HEK293 (cell line): Measurements from ENCODE around the gene GNG4.

Experiments used
- FEZF1 ChIP-seq: fragments of 450-650 bp; formaldehyde crosslinking; IDR thresholded peaks from 2 replicates; pipeline ENCODE4 v1.5.1; 2016; ENCODE audit warnings: missing biosample characterization, missing genetic modification characterization
- HOXC10 ChIP-seq: sonication (generic); formaldehyde crosslinking; IDR thresholded peaks from 2 replicates; pipeline ENCODE4 v1.8.1; 2023; ENCODE audit warnings: mild to moderate bottlenecking, missing genetic modification reagents
- HOXD13 ChIP-seq: sonication (generic); formaldehyde crosslinking; IDR thresholded peaks from 2 replicates; pipeline ENCODE4 v1.8.0; 2022; ENCODE audit warnings: missing genetic modification reagents, borderline replicate concordance
- OSR2 ChIP-seq: fragments of 450-650 bp; formaldehyde crosslinking; IDR thresholded peaks from 2 replicates; pipeline ENCODE4 v1.5.1; 2016; ENCODE audit warnings: missing biosample characterization, missing genetic modification characterization
- PRDM6 ChIP-seq: fragments of 450-650 bp; formaldehyde crosslinking; IDR thresholded peaks from 2 replicates; pipeline ENCODE4 v1.5.1; 2017; ENCODE audit warnings: missing biosample characterization, missing genetic modification characterization
- SP2 ChIP-seq: fragments of 450-650 bp; formaldehyde crosslinking; IDR thresholded peaks from 2 replicates; pipeline ENCODE4 v1.5.1; 2016; ENCODE audit warnings: missing biosample characterization, missing genetic modification characterization
- YY1 ChIP-seq: fragments of 450-650 bp; formaldehyde crosslinking; IDR thresholded peaks from 2 replicates; pipeline ENCODE4 v1.5.1; 2018; ENCODE audit warnings: missing biosample characterization, missing genetic modification characterization
- YY2 ChIP-seq: fragments of 450-650 bp; formaldehyde crosslinking; IDR thresholded peaks from 2 replicates; pipeline ENCODE4 v1.5.1; 2016; ENCODE audit warnings: missing biosample characterization, missing genetic modification characterization
- ZBTB49 ChIP-seq: fragments of 450-650 bp; formaldehyde crosslinking; IDR thresholded peaks from 2 replicates; pipeline ENCODE4 v1.5.1; 2016; ENCODE audit warnings: missing biosample characterization, missing genetic modification characterization, low read depth
- ZNF174 ChIP-seq: fragments of 450-650 bp; formaldehyde crosslinking; IDR thresholded peaks from 2 replicates; pipeline ENCODE4 v1.5.0; 2017; ENCODE audit warnings: missing biosample characterization, mild to moderate bottlenecking, missing genetic modification characterization
- ZNF211 ChIP-seq: fragments of 450-650 bp; formaldehyde crosslinking; IDR thresholded peaks from 2 replicates; pipeline ENCODE4 v1.5.1; 2016; ENCODE audit warnings: low read depth, missing biosample characterization, missing genetic modification characterization
- ZNF26 ChIP-seq: fragments of 450-650 bp; formaldehyde crosslinking; IDR thresholded peaks from 2 replicates; pipeline ENCODE4 v1.5.1; 2016; ENCODE audit warnings: missing biosample characterization, missing genetic modification characterization
- ZNF292 ChIP-seq: fragments of 450-650 bp; formaldehyde crosslinking; IDR thresholded peaks from 2 replicates; pipeline ENCODE4 v1.5.1; 2016; ENCODE audit warnings: low read depth, missing biosample characterization, missing genetic modification characterization, borderline replicate concordance
- ZNF335 ChIP-seq: fragments of 450-650 bp; formaldehyde crosslinking; conservative IDR thresholded peaks from 2 replicates; pipeline ENCODE4 v1.5.1; 2016; ENCODE audit warnings: missing biosample characterization, missing genetic modification characterization
- ZNF362 ChIP-seq: fragments of 450-650 bp; formaldehyde crosslinking; IDR thresholded peaks from 2 replicates; pipeline ENCODE4 v1.5.1; 2016; ENCODE audit warnings: missing biosample characterization, missing genetic modification characterization
- ZNF394 ChIP-seq: fragments of 450-650 bp; formaldehyde crosslinking; IDR thresholded peaks from 2 replicates; pipeline ENCODE4 v1.5.1; 2016; ENCODE audit warnings: missing biosample characterization, missing genetic modification characterization, mild to moderate bottlenecking, moderate library complexity, borderline replicate concordance
- ZNF513 ChIP-seq: fragments of 450-650 bp; IDR thresholded peaks from 2 replicates; pipeline ENCODE4 v1.5.1; 2018; ENCODE audit warnings: missing biosample characterization, missing genetic modification characterization
- ZNF514 ChIP-seq: fragments of 450-650 bp; formaldehyde crosslinking; IDR thresholded peaks from 2 replicates; pipeline ENCODE4 v1.5.1; 2016; ENCODE audit warnings: missing biosample characterization, missing genetic modification characterization
- ZNF544 ChIP-seq: fragments of 450-650 bp; formaldehyde crosslinking; IDR thresholded peaks from 2 replicates; pipeline ENCODE4 v1.5.0; 2017; ENCODE audit warnings: missing biosample characterization, missing genetic modification characterization
- ZNF549 ChIP-seq: fragments of 450-650 bp; IDR thresholded peaks from 2 replicates; pipeline ENCODE4 v1.5.1; 2018; ENCODE audit warnings: missing biosample characterization, missing genetic modification characterization, mild to moderate bottlenecking, inconsistent platforms, moderate library complexity
- ZNF555 ChIP-seq: fragments of 450-650 bp; formaldehyde crosslinking; conservative IDR thresholded peaks from 2 replicates; pipeline ENCODE4 v1.5.1; 2017; ENCODE audit warnings: missing biosample characterization, mild to moderate bottlenecking, missing genetic modification characterization, inconsistent platforms
- ZNF558 ChIP-seq: fragments of 450-650 bp; formaldehyde crosslinking; IDR thresholded peaks from 2 replicates; pipeline ENCODE4 v1.5.1; 2016; ENCODE audit warnings: missing biosample characterization, missing genetic modification characterization
- ZNF623 ChIP-seq: fragments of 450-650 bp; formaldehyde crosslinking; IDR thresholded peaks from 2 replicates; pipeline ENCODE4 v1.5.1; 2016; ENCODE audit warnings: missing biosample characterization, missing genetic modification characterization
- ZNF624 ChIP-seq: fragments of 450-650 bp; formaldehyde crosslinking; IDR thresholded peaks from 2 replicates; pipeline ENCODE4 v1.5.1; 2017; ENCODE audit warnings: missing biosample characterization, missing genetic modification characterization
- ZNF626 ChIP-seq: fragments of 450-650 bp; sonication (Bioruptor Pico); formaldehyde crosslinking; IDR thresholded peaks from 2 replicates; pipeline ENCODE4 v1.5.1; 2018; ENCODE audit warnings: missing biosample characterization, missing genetic modification characterization, inconsistent platforms
- ZNF747 ChIP-seq: fragments of 450-650 bp; formaldehyde crosslinking; IDR thresholded peaks from 2 replicates; pipeline ENCODE4 v1.5.1; 2016; ENCODE audit warnings: missing biosample characterization, missing genetic modification characterization
- ZNF76 ChIP-seq: fragments of 450-650 bp; formaldehyde crosslinking; IDR thresholded peaks from 2 replicates; pipeline ENCODE4; 2016; ENCODE audit warnings: low read depth, missing biosample characterization, missing genetic modification characterization, borderline replicate concordance
- ZNF791 ChIP-seq: fragments of 450-650 bp; formaldehyde crosslinking; IDR thresholded peaks from 2 replicates; pipeline ENCODE4 v1.5.1; 2016; ENCODE audit warnings: missing biosample characterization, missing genetic modification characterization
- TF ChIP-seq, protein P1 (sequence below): fragments of 450-650 bp; formaldehyde crosslinking; IDR thresholded peaks from 2 replicates; pipeline ENCODE4 v1.5.1; 2017; ENCODE audit warnings: missing biosample characterization, mild to moderate bottlenecking, missing genetic modification characterization, moderate library complexity
- TF ChIP-seq, protein P2 (sequence below): fragments of 450-650 bp; formaldehyde crosslinking; IDR thresholded peaks from 2 replicates; pipeline ENCODE4 v1.5.1; 2016; ENCODE audit warnings: missing biosample characterization, missing genetic modification characterization

GNG4 gene

DNA sequence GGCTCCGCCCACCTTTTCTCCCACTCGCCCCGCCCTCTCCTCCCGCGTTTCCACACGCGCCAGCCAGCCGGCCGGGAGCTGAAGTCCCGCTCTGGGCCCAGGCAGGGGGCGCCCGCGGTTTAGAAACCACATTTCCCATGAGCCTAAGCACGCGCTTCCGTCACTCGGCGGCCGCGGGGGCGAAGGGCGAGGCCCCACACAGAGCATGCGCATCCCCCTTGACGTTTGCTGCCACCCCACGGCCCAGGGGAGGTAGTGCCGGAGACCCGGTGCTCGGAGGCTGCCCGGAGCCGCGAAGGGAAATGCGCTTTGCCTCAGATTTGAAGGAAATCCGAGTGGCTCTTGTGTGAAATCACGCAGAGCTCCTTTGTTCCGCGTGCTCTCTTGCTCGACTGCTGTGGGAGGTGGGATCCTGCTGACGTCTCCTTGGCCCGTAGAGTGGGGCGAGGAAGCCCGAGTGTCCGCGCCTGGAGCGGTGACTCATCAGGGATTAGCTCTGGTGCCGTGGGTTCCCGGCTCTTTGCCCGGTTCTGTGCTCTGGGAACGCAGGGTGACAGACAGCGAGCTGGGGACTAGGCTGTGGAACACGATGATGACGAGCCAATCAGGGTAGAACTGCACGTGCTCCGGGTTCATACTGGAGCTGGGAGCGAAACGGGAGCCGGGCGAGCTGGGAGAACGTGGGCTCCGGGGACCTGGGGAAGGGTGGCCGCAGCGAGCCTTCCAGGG is 144.9 kb downstream of the GNG4 start (continued):
- no peak for TF ChIP-seq ZNF362
- no peak for TF ChIP-seq YY1 (tag by site-specific recombination)
- no peak for TF ChIP-seq ZNF292 (tag by site-specific recombination)
- peak; percentile 52 for TF ChIP-seq OSR2 (tag by site-specific recombination)
- TF ChIP-seq, protein P1, sequence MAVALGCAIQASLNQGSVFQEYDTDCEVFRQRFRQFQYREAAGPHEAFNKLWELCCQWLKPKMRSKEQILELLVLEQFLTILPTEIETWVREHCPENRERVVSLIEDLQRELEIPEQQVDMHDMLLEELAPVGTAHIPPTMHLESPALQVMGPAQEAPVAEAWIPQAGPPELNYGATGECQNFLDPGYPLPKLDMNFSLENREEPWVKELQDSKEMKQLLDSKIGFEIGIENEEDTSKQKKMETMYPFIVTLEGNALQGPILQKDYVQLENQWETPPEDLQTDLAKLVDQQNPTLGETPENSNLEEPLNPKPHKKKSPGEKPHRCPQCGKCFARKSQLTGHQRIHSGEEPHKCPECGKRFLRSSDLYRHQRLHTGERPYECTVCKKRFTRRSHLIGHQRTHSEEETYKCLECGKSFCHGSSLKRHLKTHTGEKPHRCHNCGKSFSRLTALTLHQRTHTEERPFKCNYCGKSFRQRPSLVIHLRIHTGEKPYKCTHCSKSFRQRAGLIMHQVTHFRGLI (tag by site-specific recombination), result peak; percentile 40
- TF ChIP-seq ZBTB49 (tag by site-specific recombination), result no peak
- TF ChIP-seq ZNF626 (tag by site-specific recombination), result no peak
- TF ChIP-seq SP2 (tag by site-specific recombination), result peak; percentile 90
- no peak for TF ChIP-seq ZNF544
- peak; percentile 41; the same call in 1 of the 2 replicates for TF ChIP-seq ZNF623 (tag by site-specific recombination)
- TF ChIP-seq ZNF555 (tag by site-specific recombination), result no peak
- peak; percentile 96 for TF ChIP-seq ZNF76
- TF ChIP-seq PRDM6 (tag by site-specific recombination), result no peak; the same call in 1 of the 2 replicates
- TF ChIP-seq FEZF1 (tag by site-specific recombination), result no peak; the same call in 1 of the 2 replicates
- TF ChIP-seq ZNF558 (tag by site-specific recombination), result peak; percentile 78
- no peak for TF ChIP-seq ZNF174
- TF ChIP-seq HOXD13 (CRISPR knock-in tag), result no peak
- no peak for TF ChIP-seq YY2 (tag by site-specific recombination)
- TF ChIP-seq, protein P2, sequence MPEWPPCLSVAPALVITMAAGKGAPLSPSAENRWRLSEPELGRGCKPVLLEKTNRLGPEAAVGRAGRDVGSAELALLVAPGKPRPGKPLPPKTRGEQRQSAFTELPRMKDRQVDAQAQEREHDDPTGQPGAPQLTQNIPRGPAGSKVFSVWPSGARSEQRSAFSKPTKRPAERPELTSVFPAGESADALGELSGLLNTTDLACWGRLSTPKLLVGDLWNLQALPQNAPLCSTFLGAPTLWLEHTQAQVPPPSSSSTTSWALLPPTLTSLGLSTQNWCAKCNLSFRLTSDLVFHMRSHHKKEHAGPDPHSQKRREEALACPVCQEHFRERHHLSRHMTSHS (tag by site-specific recombination), result no peak
- TF ChIP-seq HOXC10 (CRISPR knock-in tag), result no peak; the same call in 1 of the 2 replicates
- no peak for TF ChIP-seq ZNF791 (tag by site-specific recombination)
- TF ChIP-seq ZNF394 (tag by site-specific recombination), result peak; percentile 99
- TF ChIP-seq ZNF335 (tag by site-specific recombination), result peak; percentile 100
- TF ChIP-seq ZNF514 (tag by site-specific recombination), result no peak
- TF ChIP-seq ZNF211 (tag by site-specific recombination), result no peak; the same call in 1 of the 2 replicates
- TF ChIP-seq ZNF549 (tag by site-specific recombination), result no peak
- no peak for TF ChIP-seq ZNF26 (tag by site-specific recombination)
- TF ChIP-seq ZNF513, result no peak
- TF ChIP-seq ZNF624 (tag by site-specific recombination), result no peak
- no peak for TF ChIP-seq ZNF747 (tag by site-specific recombination)
